Mammary epithelial cell (primary cell): Measurements from ENCODE around the gene HSPA14.

Experiments
- EZH2 ChIP-seq: IDR thresholded peaks from 2 replicates; pipeline ENCODE4 v1.6.1; 2012; ENCODE audit warnings: low read length, inconsistent platforms, borderline replicate concordance
- TF ChIP-seq, protein P1 (sequence below), 2 donors: IDR thresholded peaks in 1 of 2; conservative IDR thresholded peaks in 1 of 2; 2 replicates each; pipeline ENCODE4 v1.5.1; 2011 to 2012; ENCODE audit warnings: inconsistent platforms in 2 of 2, low read length in 2 of 2, mild to moderate bottlenecking in 2 of 2, control low read depth in 1 of 2, low read depth in 1 of 2; ENCODE audit not compliant: insufficient read depth in 1 of 2; ENCODE audit errors: extremely low read depth in 1 of 2

DNA sequence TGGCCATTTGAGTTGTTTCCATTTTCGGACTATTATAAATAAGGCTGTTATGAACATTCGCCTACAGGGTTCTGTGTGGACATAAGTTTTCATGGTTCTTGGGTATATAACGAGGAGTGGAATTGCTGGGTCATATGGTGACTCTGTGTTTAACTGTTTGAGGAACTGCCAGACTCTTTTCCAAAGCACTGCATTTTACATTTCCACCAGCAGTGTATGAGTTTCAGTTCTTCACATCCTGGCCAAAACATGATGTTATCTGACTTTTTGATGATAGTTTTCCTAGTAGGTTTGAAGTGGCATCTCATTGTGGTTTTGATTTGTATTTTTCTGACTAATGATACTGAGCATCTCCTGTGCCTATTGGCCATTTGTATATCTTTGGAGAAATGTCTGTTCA, 46.0 kb downstream of the HSPA14 start:
- TF ChIP-seq, protein P1, sequence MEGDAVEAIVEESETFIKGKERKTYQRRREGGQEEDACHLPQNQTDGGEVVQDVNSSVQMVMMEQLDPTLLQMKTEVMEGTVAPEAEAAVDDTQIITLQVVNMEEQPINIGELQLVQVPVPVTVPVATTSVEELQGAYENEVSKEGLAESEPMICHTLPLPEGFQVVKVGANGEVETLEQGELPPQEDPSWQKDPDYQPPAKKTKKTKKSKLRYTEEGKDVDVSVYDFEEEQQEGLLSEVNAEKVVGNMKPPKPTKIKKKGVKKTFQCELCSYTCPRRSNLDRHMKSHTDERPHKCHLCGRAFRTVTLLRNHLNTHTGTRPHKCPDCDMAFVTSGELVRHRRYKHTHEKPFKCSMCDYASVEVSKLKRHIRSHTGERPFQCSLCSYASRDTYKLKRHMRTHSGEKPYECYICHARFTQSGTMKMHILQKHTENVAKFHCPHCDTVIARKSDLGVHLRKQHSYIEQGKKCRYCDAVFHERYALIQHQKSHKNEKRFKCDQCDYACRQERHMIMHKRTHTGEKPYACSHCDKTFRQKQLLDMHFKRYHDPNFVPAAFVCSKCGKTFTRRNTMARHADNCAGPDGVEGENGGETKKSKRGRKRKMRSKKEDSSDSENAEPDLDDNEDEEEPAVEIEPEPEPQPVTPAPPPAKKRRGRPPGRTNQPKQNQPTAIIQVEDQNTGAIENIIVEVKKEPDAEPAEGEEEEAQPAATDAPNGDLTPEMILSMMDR (conservative IDR thresholded peaks at IDR 0.05 in 1 of 2, IDR thresholded peaks at IDR 0.05 in 1 of 2; ENCODE audit: extremely low read depth in 1 of 2, insufficient read depth in 1 of 2, low read depth in 1 of 2, low read length in 2 of 2), result no peak
- no peak for TF ChIP-seq EZH2
